Loucy (cell line): ENCODE measurements around the gene FOS.

Experiments
- H2AFZ ChIP-seq: fragments of 200-600 bp; sonication (generic); 2 replicates; pipeline ENCODE4 v1.6.0; 2016; ENCODE audit warnings: antibody characterized with exemption, mild to moderate bottlenecking, low read length, moderate library complexity
- H3F3A ChIP-seq: fragments of 200-600 bp; 2 replicates; pipeline ENCODE4 v1.6.0; 2016; ENCODE audit warnings: antibody characterized with exemption, low read depth, mild to moderate bottlenecking
- H3K27me3 ChIP-seq: fragments of 200-600 bp; sonication (generic); 2 replicates; pipeline ENCODE4 v1.6.1; 2014; ENCODE audit warnings: low read length, mild to moderate bottlenecking; ENCODE audit not compliant: insufficient read depth, poor library complexity, severe bottlenecking
- H3K36me3 ChIP-seq: fragments of 200-600 bp; sonication (generic); 2 replicates; pipeline ENCODE4 v1.6.1; 2016; ENCODE audit warnings: low read length; ENCODE audit not compliant: insufficient read depth
- H3K4me1 ChIP-seq: fragments of 200-600 bp; sonication (generic); 2 replicates; pipeline ENCODE4 v1.5.1; 2014; ENCODE audit warnings: low read length, mild to moderate bottlenecking; ENCODE audit not compliant: insufficient read depth, poor library complexity, severe bottlenecking
- H3K4me2 ChIP-seq: fragments of 200-600 bp; sonication (generic); 2 replicates; pipeline ENCODE4 v1.6.0; 2014; ENCODE audit warnings: antibody characterized with exemption, low read length, low read depth, mild to moderate bottlenecking; ENCODE audit not compliant: poor library complexity, severe bottlenecking
- H3K4me3 ChIP-seq: fragments of 200-600 bp; sonication (generic); 2 replicates; pipeline ENCODE4 v1.5.1; 2014; ENCODE audit warnings: low read length, mild to moderate bottlenecking, mixed read lengths; ENCODE audit not compliant: poor library complexity, severe bottlenecking
- H3K79me2 ChIP-seq: fragments of 200-600 bp; sonication (generic); 2 replicates; pipeline ENCODE4 v1.6.1; 2014; ENCODE audit warnings: low read length; ENCODE audit not compliant: insufficient read depth
- H3K9ac ChIP-seq: fragments of 200-600 bp; sonication (generic); 2 replicates; pipeline ENCODE4 v1.6.0; 2014; ENCODE audit warnings: mild to moderate bottlenecking, low read depth, low read length, moderate library complexity; ENCODE audit not compliant: poor library complexity, severe bottlenecking
- H3K9me2 ChIP-seq: fragments of 200-600 bp; sonication (generic); replicated peaks from 2 replicates; pipeline ENCODE4 v1.6.1; 2016; ENCODE audit warnings: low read depth, low read length, mixed read lengths
- H3K9me3 ChIP-seq: fragments of 200-600 bp; sonication (generic); 2 replicates; pipeline ENCODE4 v1.6.1; 2014; ENCODE audit warnings: mild to moderate bottlenecking, antibody characterized with exemption, low read length, low read depth; ENCODE audit not compliant: insufficient read depth
- H4K20me1 ChIP-seq: fragments of 200-600 bp; sonication (generic); 2 replicates; pipeline ENCODE4 v1.6.0; 2014; ENCODE audit warnings: antibody characterized with exemption, low read length, mild to moderate bottlenecking; ENCODE audit not compliant: insufficient read depth, poor library complexity, severe bottlenecking
- CTCF ChIP-seq: fragments of 200-600 bp; sonication (generic); conservative IDR thresholded peaks from 2 replicates; pipeline ENCODE4 v1.5.1; 2014; ENCODE audit warnings: mild to moderate bottlenecking, antibody characterized with exemption, low read length
- EZH2phosphoT487 ChIP-seq: fragments of 200-600 bp; IDR thresholded peaks from 2 replicates; pipeline ENCODE4 v1.6.1; 2018; ENCODE audit warnings: antibody characterized with exemption, mild to moderate bottlenecking, moderate library complexity, borderline replicate concordance

Gene FOS

GRCh38 chr14:75291331-75291730 lies 12.7 kb downstream of the FOS start:
- Histone ChIP-seq H3K27me3 (no peaks in the 10 kb centered on the region), H3K4me1 (peaks cover 19% of the 10 kb centered on the region), H3K9me3 (no peaks in the 10 kb centered on the region), H3F3A (no peaks in the 10 kb centered on the region), H3K9me2 (no peaks in the 10 kb centered on the region), H2AFZ (no peak overlapping the region), H3K4me2 (no peak overlapping the region), H3K4me3 (no peak overlapping the region), H3K9ac (no peak overlapping the region), H3K79me2 (no peaks in the 10 kb centered on the region), H4K20me1 (no peaks in the 10 kb centered on the region), H3K36me3 (no peaks in the 10 kb centered on the region)
- TF ChIP-seq EZH2phosphoT487 (no peak), CTCF (no peak)

- Histone ChIP-seq H3K9me3 (no peaks in the 10 kb centered on the region), H2AFZ (no peak overlapping the region), H3K9ac (no peak overlapping the region), H3K4me3 (no peak overlapping the region), H3K36me3 (no peaks in the 10 kb centered on the region), H3F3A (no peaks in the 10 kb centered on the region), H3K27me3 (no peaks in the 10 kb centered on the region), H3K79me2 (no peaks in the 10 kb centered on the region), H3K9me2 (no peaks in the 10 kb centered on the region), H4K20me1 (no peaks in the 10 kb centered on the region), H3K4me1 (peaks cover 18% of the 10 kb centered on the region), H3K4me2 (no peak overlapping the region)
- TF ChIP-seq CTCF (no peak), EZH2phosphoT487 (no peak)
Observed at GRCh38 chr14:75292101-75292563, 13.5 kb downstream of the FOS start.

- TF ChIP-seq CTCF (no peak), EZH2phosphoT487 (no peak)
- no peaks in the 10 kb centered on the region for H4K20me1 ChIP-seq
- no peaks in the 10 kb centered on the region for H3F3A ChIP-seq
- H2AFZ ChIP-seq = no peak overlapping the region
- H3K79me2 ChIP-seq = no peaks in the 10 kb centered on the region
- H3K4me3 ChIP-seq = no peak overlapping the region
- H3K9me3 ChIP-seq = no peaks in the 10 kb centered on the region
- no peak overlapping the region for H3K9ac ChIP-seq
- no peaks in the 10 kb centered on the region for H3K27me3 ChIP-seq
- H3K9me2 ChIP-seq = no peaks in the 10 kb centered on the region
- no peaks in the 10 kb centered on the region for H3K36me3 ChIP-seq
- H3K4me2 ChIP-seq = no peak overlapping the region
- H3K4me1 ChIP-seq = peaks cover 18% of the 10 kb centered on the region
Observed at GRCh38 chr14:75292886-75293285, 14.3 kb downstream of the FOS start.
